ENCODE data around the gene KAT8. TPM values are rescaled to one million over a fixed set of nuclear protein-coding genes. Genes with fewer than 3 reads are reported as not detected.

Gene KAT8
- total RNA-seq, 3 donors from 2014 or later: 61.1 to 83.1 (median 69.6) TPM

DNA sequence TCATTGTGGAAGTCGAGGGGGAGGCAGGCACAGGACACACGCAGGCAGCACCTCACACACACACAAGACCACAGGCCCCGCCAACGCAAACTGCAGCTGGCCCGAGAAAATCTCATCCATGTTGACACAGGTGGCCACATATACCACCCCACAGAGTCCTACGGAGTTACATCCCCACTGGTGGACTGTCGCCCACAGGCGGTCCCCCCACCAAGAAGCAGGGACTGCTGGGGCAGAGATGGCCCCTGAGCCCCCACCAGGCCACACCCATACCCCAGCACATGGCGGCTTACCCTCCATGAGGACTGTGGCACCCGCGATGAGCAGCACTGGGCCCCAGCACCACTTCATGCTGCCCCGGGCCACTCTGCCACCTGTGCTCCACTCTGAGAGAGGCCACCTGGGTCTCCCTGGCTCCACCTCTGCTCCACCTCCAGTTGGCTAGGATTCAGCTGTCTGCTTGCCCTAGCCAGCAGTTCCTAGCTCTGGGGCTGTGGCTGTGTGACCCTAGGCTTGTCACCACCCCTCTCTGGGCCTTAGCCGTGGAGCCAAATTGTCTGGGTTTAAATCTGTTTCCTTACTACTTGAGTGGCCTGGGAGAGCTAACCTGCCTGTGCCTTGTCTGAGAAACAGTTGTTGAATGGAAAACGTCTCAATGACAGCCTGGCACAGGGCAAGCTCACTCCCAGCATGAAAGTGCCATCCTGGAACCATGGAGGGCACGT, 28.8 kb upstream of the KAT8 start, which contains the start of gene PRSS53:
Gene PRSS53 (minus strand): TSS at position 485 of the 725 bp plus-strand sequence. CDS start 134 bp downstream, at position 351.
- ATAC-seq (no peak), DNase-seq (no peak)
- H3K4me1 ChIP-seq (ENCODE audit: low read depth): peaks cover 5% of the 10 kb centered on the region
- H3K4me3 ChIP-seq: no peak within 1 kb of the TSS
- H3K36me3 ChIP-seq (ENCODE audit: low read depth): no peaks in the 10 kb centered on the region
- H3K9me3 ChIP-seq: no peaks in the 10 kb centered on the region
- intact Hi-C loops (cut with DNase I, micrococcal nuclease): no loop called here
- TF ChIP-seq, protein P1, sequence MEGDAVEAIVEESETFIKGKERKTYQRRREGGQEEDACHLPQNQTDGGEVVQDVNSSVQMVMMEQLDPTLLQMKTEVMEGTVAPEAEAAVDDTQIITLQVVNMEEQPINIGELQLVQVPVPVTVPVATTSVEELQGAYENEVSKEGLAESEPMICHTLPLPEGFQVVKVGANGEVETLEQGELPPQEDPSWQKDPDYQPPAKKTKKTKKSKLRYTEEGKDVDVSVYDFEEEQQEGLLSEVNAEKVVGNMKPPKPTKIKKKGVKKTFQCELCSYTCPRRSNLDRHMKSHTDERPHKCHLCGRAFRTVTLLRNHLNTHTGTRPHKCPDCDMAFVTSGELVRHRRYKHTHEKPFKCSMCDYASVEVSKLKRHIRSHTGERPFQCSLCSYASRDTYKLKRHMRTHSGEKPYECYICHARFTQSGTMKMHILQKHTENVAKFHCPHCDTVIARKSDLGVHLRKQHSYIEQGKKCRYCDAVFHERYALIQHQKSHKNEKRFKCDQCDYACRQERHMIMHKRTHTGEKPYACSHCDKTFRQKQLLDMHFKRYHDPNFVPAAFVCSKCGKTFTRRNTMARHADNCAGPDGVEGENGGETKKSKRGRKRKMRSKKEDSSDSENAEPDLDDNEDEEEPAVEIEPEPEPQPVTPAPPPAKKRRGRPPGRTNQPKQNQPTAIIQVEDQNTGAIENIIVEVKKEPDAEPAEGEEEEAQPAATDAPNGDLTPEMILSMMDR (IDR thresholded peaks at IDR 0.05): no peak

GRCh38 chr16:31089199-31089598, 28.3 kb upstream of the KAT8 start:
- Histone ChIP-seq H3K4me1 (ENCODE audit: low read depth) (peaks cover 9% of the 10 kb centered on the region), H3K9me3 (no peaks in the 10 kb centered on the region), H3K4me3 (no peak overlapping the region), H3K36me3 (ENCODE audit: low read depth) (no peaks in the 10 kb centered on the region)
- intact Hi-C loops (cut with DNase I, micrococcal nuclease): no loop called here
- DNase-seq: no peak
- ATAC-seq: no peak
- TF ChIP-seq, protein P1 (IDR thresholded peaks at IDR 0.05): no peak

- DNase-seq: no peak
- H3K4me1 ChIP-seq (ENCODE audit: low read depth): peaks cover 10% of the 10 kb centered on the region
- TF ChIP-seq, protein P1 (IDR thresholded peaks at IDR 0.05): no peak
- no peaks in the 10 kb centered on the region for H3K9me3 ChIP-seq
- no peak overlapping the region for H3K4me3 ChIP-seq
- ATAC-seq: no peak
- intact Hi-C loops (cut with DNase I, micrococcal nuclease): no loop called here
- H3K36me3 ChIP-seq (ENCODE audit: low read depth): no peaks in the 10 kb centered on the region
Observed at GRCh38 chr16:31090540-31090939, 26.9 kb upstream of the KAT8 start.

GRCh38 chr16:31092330-31092729, 25.1 kb upstream of the KAT8 start:
- Histone ChIP-seq H3K4me1 (ENCODE audit: low read depth) (peaks cover 14% of the 10 kb centered on the region), H3K36me3 (ENCODE audit: low read depth) (no peaks in the 10 kb centered on the region), H3K4me3 (no peak overlapping the region), H3K9me3 (no peaks in the 10 kb centered on the region)
- TF ChIP-seq, protein P1 (IDR thresholded peaks at IDR 0.05): no peak
- ATAC-seq: no peak
- DNase-seq: no peak
- intact Hi-C loops (cut with DNase I, micrococcal nuclease): no loop called here

- intact Hi-C loops (cut with DNase I, micrococcal nuclease): no loop called here
- TF ChIP-seq, protein P1 (IDR thresholded peaks at IDR 0.05): no peak
- Histone ChIP-seq H3K4me3 (no peak overlapping the region), H3K9me3 (no peaks in the 10 kb centered on the region), H3K36me3 (ENCODE audit: low read depth) (no peaks in the 10 kb centered on the region), H3K4me1 (ENCODE audit: low read depth) (peaks cover 14% of the 10 kb centered on the region)
- ATAC-seq: no peak
- no peak for DNase-seq
Observed at GRCh38 chr16:31093132-31093703, 24.2 kb upstream of the KAT8 start.
